HG02642 (cell line): ENCODE data around the gene DDX51.
"Not testable (repeated sequence)": the region's sequence is repeated elsewhere in the genome, so short reads cannot be mapped to it uniquely, and the experiment has no call there.

ENCODE experiments used
- ATAC-seq: cut with Tn5 transposase; IDR thresholded peaks from one replicate; pipeline ENCODE4 v1.9.1; 2021; ENCODE audit warnings: mild to moderate bottlenecking; ENCODE audit not compliant: unreplicated experiment, poor library complexity

The DDX51 gene

DNA sequence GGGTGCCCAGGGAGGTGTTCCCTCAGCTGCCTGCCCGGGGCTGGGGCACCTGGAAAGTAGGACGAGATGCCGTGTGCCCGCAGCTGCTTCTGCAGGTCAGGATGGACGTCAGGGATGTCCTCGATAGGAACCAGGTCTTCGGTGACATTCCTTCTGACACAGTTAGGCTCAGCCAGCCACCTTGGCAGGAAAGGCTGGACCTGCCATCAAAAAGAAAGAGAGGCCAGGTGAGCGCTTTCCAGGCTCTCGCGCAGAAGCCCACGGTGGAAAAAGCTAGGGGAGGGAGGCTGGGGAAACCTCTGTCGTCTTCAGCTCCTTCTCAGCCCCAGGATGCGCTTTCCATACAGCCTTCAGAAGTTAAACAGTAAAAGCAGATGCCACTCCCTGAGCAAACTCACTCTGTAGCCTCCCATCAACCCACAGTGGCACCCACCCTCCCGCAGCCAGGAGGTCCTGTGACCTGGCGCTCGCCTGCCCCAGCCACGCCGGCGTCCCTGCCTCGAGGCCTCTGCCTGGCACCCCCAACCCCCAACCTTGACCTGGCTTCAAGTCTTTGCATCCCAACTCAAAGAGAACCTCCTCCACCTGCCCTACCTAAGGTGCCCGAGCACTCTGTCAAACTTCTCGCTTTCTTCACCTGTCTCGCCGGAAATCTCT is 1.3 kb downstream of the DDX51 start:
- ATAC-seq = no peak

DNA sequence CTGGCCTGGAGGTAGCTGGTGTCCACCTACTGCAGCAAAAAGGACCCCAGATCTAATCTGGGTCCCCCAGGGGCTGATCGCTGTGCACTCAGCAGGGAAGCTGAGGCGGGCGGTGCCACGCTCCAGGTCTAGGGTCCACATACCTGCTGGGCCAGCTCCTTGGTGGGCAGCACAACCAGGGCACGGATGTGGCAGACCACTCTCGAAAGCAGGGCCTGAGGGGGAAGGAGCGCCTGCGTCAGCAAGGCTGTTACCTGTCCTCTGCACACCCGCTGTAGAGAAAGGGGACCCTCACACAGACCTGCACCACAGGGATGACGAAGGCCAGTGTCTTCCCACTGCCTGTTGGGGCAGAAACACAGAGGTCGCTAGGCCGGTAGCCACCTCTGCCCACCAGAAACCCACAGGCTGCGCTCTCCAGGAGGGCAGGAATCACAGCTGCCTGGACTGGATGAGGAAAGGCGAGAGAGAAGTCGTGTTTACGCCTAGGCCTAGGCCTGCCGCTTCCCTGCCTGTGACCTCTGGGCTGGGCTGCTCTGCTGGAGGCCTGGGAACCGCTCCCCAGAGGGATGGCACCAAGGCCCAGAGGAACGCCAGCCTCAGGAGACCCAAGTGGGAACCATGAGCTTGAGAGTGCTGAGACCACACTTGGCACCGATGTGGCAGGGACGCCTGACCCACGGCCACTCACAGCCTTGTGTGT is 2.0 kb downstream of the DDX51 start:
- no peak for ATAC-seq

DNA sequence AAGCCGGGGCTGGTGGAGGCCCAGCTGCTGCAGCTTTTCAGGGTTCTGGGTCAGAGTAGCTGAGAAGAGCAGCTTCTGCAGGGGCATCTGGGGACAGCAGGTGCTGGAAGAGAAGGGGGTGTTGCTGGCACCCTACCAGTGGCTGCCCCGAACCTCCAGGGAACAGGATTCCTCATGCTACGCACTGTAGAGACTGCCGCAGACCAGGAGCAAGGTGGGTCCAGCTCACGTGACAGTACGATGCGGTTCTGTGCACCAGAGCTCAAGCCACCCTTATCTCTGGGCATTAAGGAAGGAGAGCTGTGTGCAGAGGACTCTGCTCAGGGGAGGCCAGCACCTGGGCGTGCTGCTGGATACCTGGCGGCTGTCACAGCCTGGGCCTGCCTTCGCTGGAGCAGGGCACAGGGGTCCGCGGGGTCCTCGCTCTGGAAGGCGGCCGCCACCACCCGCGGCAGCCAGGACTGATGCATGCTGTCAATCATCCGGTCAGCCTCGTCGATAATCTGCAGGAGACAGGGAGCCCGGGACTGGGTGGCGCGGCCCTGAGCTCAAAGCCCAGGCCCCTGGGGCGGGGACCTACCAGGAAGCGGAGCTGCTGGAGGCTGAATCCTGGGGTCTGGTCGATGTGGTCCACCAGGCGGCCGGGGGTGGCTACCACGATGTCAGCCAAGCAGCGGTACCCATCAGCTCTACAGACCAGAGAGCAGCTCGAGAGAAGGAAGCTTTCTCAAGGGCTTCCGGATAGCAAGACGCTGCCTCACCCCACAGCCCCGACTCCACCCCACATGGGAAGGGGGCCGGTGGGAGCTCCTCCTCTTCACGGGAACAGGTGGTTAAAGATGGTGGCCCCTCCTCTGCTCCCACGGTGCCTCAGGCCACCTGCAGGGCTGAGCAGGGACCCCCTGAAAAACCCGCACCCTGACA is 2.9 kb downstream of the DDX51 start:
- ATAC-seq = no peak

GRCh38 chr12:132140501-132140900 is 3.6 kb downstream of the DDX51 start:
- ATAC-seq = no peak

DNA sequence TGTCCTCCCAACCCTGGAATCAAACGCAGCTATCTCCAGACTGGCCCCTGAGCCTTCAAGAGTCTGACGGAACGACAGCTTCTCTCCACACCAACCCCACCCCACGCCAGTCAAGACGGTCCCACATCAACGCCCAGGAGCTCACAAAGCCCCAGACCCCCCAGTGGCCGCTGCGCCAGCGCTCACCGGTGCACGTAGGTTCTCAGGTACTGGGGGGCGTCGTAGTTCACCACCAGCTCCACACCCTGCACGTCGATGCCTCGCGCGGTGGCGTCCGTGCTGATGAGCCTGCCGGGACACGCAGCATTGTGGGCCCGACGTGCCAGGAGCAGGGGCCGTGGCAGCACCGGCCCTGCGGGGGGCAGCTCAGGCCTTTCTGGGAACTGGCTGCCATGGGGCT is 4.2 kb downstream of the DDX51 start:
- no peak for ATAC-seq

- no peak for ATAC-seq
These were observed 4.9 kb downstream of the DDX51 start for GRCh38 chr12:132138941-132139871.

DNA sequence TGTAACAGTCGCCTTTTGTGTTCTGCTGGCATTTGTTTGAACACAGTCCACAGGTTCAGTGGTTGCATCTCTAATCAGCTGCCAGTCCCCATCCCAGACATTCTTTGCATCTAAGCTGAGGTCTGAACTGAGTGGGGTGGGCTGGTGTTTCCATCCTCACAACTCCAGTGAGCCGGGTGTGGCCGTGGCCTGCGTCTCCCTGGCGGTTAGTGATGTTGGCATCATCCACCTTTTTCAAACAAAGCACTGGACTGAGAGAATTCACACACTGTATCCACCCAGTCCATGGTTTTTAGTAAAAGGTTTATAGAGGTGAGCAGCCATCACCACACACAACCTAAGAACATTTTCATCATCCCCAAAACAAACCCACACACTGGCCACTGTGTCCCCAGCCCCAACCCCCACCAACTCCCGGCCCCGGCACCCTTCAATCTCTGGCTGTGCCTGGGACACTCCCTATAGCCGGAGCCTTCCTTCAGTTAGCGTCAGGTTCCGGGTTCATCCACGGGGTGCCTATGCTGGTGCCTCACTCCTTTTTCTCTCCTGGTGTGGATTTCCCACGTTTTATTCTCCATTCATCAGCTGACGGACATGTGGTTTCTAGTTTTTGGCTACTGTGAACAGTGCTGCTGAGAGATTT is 6.5 kb downstream of the DDX51 start:
- no peak for ATAC-seq

DNA sequence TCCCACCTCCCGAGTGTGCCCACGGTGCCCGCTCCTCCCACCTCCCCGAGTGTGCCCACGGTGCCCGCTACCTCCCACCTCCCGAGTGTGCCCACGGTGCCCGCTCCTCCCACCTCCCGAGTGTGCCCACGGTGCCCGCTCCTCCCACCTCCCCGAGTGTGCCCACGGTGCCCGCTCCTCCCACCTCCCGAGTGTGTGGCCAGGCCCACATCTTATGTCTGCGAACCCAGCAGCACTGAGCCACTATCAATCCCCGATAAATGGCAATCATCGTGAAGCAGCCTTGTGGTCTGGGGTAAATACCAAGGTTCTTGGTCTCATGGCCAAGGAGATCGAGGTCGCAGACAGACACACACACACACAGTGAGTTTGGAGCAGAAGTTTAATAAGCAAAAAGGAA is 7.9 kb downstream of the DDX51 start:
- not testable (repeated sequence) for ATAC-seq

DNA sequence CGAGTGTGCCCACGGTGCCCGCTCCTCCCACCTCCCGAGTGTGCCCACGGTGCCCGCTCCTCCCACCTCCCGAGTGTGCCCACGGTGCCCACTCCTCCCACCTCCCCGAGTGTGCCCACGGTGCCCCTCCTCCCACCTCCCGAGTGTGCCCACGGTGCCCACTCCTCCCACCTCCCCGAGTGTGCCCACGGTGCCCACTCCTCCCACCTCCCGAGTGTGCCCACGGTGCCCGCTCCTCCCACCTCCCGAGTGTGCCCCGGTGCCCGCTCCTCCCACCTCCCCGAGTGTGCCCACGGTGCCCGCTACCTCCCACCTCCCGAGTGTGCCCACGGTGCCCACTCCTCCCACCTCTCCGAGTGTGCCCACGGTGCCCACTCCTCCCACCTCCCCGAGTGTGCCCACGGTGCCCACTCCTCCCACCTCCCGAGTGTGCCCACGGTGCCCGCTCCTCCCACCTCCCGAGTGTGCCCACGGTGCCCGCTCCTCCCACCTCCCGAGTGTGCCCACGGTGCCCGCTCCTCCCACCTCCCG is 9.4 kb downstream of the DDX51 start:
- not testable (repeated sequence) for ATAC-seq

DNA sequence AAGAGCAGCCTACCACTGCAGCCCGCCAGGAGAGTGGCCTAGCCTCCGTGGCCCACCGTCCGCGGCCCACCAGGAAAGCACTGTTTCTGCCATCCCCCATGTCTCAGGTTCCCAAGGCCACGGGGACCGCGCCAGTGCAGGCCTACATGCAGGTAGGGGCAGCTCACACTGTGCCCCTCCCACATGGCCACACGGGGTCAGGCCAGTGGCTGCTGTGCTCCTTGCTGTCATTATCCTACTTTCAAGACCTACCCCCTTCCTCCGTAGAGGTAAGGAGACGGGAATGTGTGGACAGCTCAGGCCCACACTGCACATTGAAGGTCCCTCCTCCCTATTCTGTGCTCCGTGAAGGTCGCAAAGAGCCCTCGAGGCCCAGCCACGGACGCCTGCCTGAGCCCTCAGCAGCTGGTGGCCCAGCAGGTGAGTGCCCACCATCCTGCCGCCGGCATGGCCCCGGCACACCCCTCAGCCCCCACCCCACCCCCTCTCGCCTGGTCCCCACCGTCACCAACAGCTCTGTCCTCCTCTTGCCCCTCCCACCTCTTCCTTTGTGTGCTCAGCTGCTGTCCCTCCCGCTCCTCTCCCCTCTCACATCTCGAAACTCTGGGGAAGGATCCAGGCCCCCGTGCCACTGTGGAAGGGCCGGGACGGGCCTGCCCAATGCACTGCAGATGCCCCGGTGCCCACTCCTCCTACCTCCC is 10.0 kb downstream of the DDX51 start:
- no peak for ATAC-seq

GRCh38 chr12:132132609-132133430 is 11.3 kb downstream of the DDX51 start:
- ATAC-seq = no peak

DNA sequence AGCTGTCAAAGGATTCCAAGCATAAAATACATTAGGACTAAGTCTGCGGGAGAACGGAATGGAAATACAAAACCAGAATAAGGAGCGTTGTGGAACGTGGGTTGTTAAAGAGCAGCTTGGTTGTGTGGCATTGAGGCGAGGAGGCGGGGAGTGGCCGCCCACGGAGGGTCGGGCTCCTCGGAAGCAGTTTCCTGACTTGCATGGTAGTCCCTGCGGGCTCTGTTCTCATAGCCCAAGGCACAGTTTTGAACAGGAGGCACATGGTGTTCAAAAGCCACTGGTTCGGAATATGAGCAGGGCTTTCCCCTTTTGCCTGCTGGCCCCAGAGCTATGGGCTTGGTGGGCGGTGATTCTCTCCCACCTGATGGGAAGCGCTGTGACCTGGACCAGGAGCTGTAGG is 12.2 kb downstream of the DDX51 start:
- no peak for ATAC-seq

- ATAC-seq = no peak
These were observed 12.9 kb downstream of the DDX51 start for GRCh38 chr12:132131229-132131628.

DNA sequence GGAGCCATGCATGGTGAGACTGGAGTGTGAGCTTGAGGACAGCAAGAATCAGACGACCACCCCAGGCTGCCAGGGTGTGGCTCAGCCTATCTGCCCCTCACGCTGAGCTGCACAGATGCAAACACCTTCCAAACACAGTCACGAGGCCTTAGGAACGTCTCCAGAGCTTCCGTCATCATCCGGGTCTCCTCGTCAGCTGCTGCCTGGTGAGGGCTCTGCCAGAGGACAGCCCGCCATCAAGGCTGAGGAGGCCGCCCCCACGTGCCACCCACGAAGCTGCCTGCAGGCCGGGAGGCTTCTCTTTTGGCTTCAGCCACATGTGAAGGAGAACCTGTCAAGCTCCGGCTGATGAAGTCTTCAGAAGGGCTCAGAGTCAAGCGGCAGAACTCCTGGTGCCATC is 13.4 kb downstream of the DDX51 start:
- no peak for ATAC-seq

GRCh38 chr12:132129007-132129406 is 15.1 kb downstream of the DDX51 start:
- no peak for ATAC-seq

DNA sequence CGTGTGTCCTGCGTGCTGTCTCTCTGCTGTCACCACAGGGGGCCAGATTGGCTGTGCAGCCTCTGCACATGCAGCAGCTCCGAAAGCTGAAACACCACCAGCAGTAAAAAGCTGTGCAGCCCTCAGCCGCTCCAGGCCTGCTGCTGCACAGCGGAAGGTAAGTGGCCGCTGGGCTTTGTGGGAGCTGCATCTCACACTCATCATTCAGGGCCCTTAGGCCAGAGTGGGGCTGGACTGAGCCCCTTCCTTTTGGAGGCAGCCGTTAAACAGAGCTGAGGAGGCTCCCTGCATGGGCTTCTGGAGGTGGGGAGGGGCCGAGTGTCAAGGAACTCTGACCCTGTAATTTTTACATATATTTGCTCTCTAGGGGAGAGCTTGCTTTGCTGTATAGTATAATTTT is 17.1 kb downstream of the DDX51 start:
- no peak for ATAC-seq

DNA sequence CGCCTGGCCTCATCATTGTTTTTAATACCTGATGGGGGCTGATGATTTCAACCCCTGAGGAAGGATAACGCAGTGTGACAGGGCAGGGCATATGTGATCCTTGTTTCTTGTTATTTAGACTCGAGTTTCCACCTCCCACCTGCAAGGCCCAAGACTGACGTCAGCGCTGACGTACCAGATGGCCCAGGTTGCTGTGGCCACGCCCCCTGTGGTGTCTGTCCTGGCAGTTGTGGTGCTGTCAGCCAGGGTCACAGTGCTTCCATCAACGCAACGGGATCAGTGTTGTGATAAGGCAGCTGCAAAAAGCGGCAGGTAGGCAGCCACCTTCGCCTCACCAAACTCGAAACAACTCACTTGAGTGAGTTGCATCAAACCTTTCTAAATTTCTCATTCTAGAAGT is 18.4 kb downstream of the DDX51 start:
- no peak for ATAC-seq
